OCI-LY7 (cell line): ENCODE data around the gene RNU6-9. TPM values are rescaled to one million over a fixed set of nuclear protein-coding genes. Genes with fewer than 3 reads are reported as not detected.
"Not testable (repeated sequence)": the region's sequence is repeated elsewhere in the genome, so short reads cannot be mapped to it uniquely, and the experiment has no call there.

ENCODE experiments used
- BruUV-seq: library from RNA; stranded (reverse); fragments of 400-500 nt; replicated peaks from 2 replicates; lab custom pipeline; 2021; lab: Mats Ljungman, UMichigan
- CTCF ChIA-PET: fragments of 300-600 bp; sonication (Branson Sonifier 250); formaldehyde crosslinking; loops from one replicate; lab custom pipeline; 2022; ENCODE audit warnings: antibody characterized with exemption; ENCODE audit not compliant: unreplicated experiment; lab: Charles Lee
- POLR2A ChIA-PET: fragments of 300-600 bp; sonication (Branson Sonifier 250); formaldehyde crosslinking; loops from one replicate; lab custom pipeline; 2022; ENCODE audit warnings: antibody characterized with exemption; lab: Charles Lee
- DNase-seq: peaks from one replicate; pipeline ENCODE4 v3.0.0-alpha.2; 2015; ENCODE audit warnings: low spot score
- H2AFZ ChIP-seq: fragments of 200-600 bp; sonication (generic), shearing (Covaris generic); 2 replicates; pipeline ENCODE4 v1.6.1; 2014; ENCODE audit warnings: mild to moderate bottlenecking, antibody characterized with exemption, low read length, moderate library complexity
- H3K27ac ChIP-seq: fragments of 200-600 bp; sonication (generic); 2 replicates; pipeline ENCODE4 v1.5.1; 2014; ENCODE audit warnings: mixed run types, low read depth, mild to moderate bottlenecking, moderate library complexity, low read length, inconsistent platforms; ENCODE audit not compliant: poor library complexity, severe bottlenecking
- H3K36me3 ChIP-seq: fragments of 200-600 bp; sonication (generic); 2 replicates; pipeline ENCODE4 v1.6.1; 2014; ENCODE audit warnings: mild to moderate bottlenecking, antibody characterized with exemption, low read length, moderate library complexity, mixed read lengths; ENCODE audit not compliant: insufficient read depth
- H3K4me1 ChIP-seq: fragments of 200-600 bp; sonication (generic); 2 replicates; pipeline ENCODE4 v1.5.1; 2014; ENCODE audit warnings: mild to moderate bottlenecking, low read length; ENCODE audit not compliant: insufficient read depth, poor library complexity, severe bottlenecking
- H3K4me2 ChIP-seq: fragments of 200-600 bp; sonication (generic); 2 replicates; pipeline ENCODE4 v1.6.1; 2014; ENCODE audit warnings: mild to moderate bottlenecking, low read length
- H3K4me3 ChIP-seq: fragments of 200-600 bp; sonication (generic); 2 replicates; pipeline ENCODE4 v1.5.1; 2014; ENCODE audit warnings: mild to moderate bottlenecking, low read depth, low read length; ENCODE audit not compliant: poor library complexity, severe bottlenecking
- H3K79me2 ChIP-seq: fragments of 200-600 bp; sonication (generic); 2 replicates; pipeline ENCODE4 v1.6.1; 2016; ENCODE audit warnings: low read depth, mild to moderate bottlenecking, low read length, moderate library complexity, mixed read lengths; ENCODE audit not compliant: insufficient read depth
- H3K9me2 ChIP-seq: fragments of 200-600 bp; sonication (generic); 2 replicates; pipeline ENCODE4 v1.6.1; 2016; ENCODE audit warnings: mild to moderate bottlenecking, low read length, mixed read lengths; ENCODE audit not compliant: insufficient read depth
- H3K9me3 ChIP-seq: fragments of 200-600 bp; sonication (generic); 2 replicates; pipeline ENCODE4 v1.6.1; 2014; ENCODE audit warnings: mild to moderate bottlenecking, mixed run types, low read length, mixed read lengths
- H4K20me1 ChIP-seq: fragments of 200-600 bp; sonication (generic); 2 replicates; pipeline ENCODE4 v1.6.1; 2014; ENCODE audit warnings: mild to moderate bottlenecking, antibody characterized with exemption, low read length, moderate library complexity, mixed read lengths; ENCODE audit not compliant: insufficient read depth
- CTCF ChIP-seq: fragments of 200-600 bp; sonication (generic); conservative IDR thresholded peaks from 2 replicates; pipeline ENCODE4 v1.5.1; 2014; ENCODE audit warnings: mild to moderate bottlenecking, antibody characterized with exemption, low read length, moderate library complexity, mixed read lengths
- EZH2phosphoT487 ChIP-seq: fragments of 200-600 bp; sonication (generic); IDR thresholded peaks from 2 replicates; pipeline ENCODE4 v1.6.1; 2018; ENCODE audit warnings: low read depth, borderline replicate concordance, mild to moderate bottlenecking, mixed run types, antibody characterized with exemption, low read length, moderate library complexity, mixed read lengths
- intact Hi-C: fragments of 100-400 bp; cut with micrococcal nuclease; formaldehyde crosslinking; loops from one replicate; pipeline ENCODE4 v1.10.0; 2022; ENCODE audit not compliant: unreplicated experiment
- total RNA-seq, 2 experiments: library from RNA; depleted of rRNA in 1 of 2; stranded (reverse); fragments of >200 nt in 1 of 2; shearing (Covaris generic) in 1 of 2; gene quantifications; 2 replicates each; pipeline ENCODE4 v1.2.3, GENCODE V29; 2014 to 2022

RNU6-9 gene
- total RNA-seq, 2 experiments from 2014 or later, result not detected

- intact Hi-C loops, BruUV-seq, H3K4me3 ChIP-seq, H4K20me1 ChIP-seq, H3K79me2 ChIP-seq, H3K4me2 ChIP-seq, H3K4me1 ChIP-seq, H3K27ac ChIP-seq, H3K9me3 ChIP-seq, H2AFZ ChIP-seq, DNase-seq, H3K9me2 ChIP-seq: not testable (repeated sequence)
- CTCF ChIA-PET, result interaction anchor here (0.5 to 0.6 kb wide), 2 partner anchors 48 to 249 kb away, joined by 3 to 6 read pairs; no protein-coding TSS in a partner anchor
- POLR2A ChIA-PET, result interaction anchor here (1.2 kb wide), 1 partner anchor 15 kb away, joined by 3 read pairs; the partner anchor contains the start of gene RNU6-9
- peaks cover 41% of the 10 kb centered on the region for H3K36me3 ChIP-seq
These were observed 14.3 kb upstream of the RNU6-9 start for GRCh38 chr19:878751-879561.

DNA sequence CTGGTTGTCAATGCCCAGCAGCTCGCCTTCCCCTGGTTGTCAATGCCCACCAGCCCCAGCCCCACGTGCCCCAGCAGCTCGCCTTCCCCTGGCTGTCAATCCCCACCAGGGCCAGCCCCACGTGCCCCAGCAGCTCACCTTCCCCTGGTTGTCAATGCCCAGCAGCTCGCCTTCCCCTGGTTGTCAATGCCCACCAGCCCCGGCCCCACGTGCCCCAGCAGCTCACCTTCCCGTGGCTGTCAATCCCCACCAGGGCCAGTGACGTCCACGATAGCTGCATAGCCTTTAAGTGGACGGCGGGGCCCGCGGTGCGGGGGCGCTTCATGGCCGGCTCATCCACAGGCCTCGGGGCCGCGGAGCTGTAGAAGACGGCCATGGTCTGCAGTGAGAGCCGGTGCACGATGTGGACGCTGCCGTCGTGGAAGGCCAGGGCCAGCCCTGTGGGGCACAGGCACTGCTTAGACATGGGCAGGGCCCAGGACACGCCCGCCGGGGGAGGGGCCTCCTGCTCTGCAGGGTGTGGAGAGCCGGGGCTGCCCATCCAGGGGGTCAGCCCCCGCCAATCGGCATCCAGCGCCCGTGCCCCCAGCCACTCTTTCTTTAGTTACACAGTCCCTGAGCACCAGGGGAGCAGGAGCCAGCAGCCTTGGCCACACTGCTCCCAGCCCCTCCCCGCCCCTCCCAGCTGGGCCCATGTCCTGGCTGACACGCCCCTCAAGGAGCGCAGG lies 13.4 kb upstream of the RNU6-9 start:
- no peak overlapping the region for H3K4me3 ChIP-seq
- DNase-seq, result no peak
- no TSS peak for BruUV-seq
- H2AFZ ChIP-seq, result no peak overlapping the region
- ChIA-PET POLR2A (interaction anchor here (1.2 kb wide), 1 partner anchor 14 kb away, joined by 3 read pairs; the partner anchor contains the start of gene RNU6-9), CTCF (interaction anchor here (0.6 kb wide), 1 partner anchor 250 kb away, joined by 3 read pairs; no protein-coding TSS in a partner anchor)
- H3K27ac ChIP-seq, result no peak overlapping the region
- H3K9me2 ChIP-seq, result no peaks in the 10 kb centered on the region
- no peak overlapping the region for H3K4me2 ChIP-seq
- H3K36me3 ChIP-seq, result peaks cover 36% of the 10 kb centered on the region
- H3K79me2 ChIP-seq, result no peaks in the 10 kb centered on the region
- TF ChIP-seq EZH2phosphoT487, result no peak
- TF ChIP-seq CTCF, result no peak
- no peaks in the 10 kb centered on the region for H3K9me3 ChIP-seq
- intact Hi-C loops, result no loop called here
- H3K4me1 ChIP-seq, result no peaks in the 10 kb centered on the region
- H4K20me1 ChIP-seq, result no peaks in the 10 kb centered on the region

DNA sequence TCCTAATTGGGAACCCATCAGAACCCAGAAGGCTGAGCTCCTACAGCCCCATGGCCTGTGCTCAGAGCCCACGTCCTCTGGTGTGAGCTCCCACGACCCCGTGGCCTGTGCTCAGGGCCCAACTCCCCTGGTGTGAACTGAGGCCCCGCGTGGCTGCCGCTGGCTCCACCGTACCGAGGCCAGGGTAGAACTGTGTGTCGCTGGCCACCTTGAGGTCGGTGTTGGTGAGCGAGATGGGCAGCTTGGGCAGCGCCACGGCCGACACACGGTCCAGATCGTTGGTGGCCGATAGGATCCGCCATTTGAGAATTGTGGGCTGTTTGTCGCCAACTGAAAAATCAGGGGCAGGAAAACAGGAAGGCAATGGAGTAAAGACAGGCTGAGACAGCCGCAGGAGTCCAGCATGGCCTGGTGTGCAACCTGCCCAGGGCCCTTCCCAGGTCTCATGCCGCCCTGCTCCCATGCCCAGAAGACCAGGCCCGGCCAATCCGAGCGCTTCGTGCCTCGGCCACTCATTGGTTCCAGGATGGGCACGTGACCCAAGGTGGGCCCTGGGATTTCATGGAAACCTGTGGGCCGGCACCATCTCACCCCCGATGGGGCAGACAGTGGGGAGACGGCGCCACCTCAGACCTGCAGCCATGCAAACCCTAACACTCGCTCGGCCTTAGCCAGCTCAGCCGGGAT lies 11.8 kb upstream of the RNU6-9 start:
- intact Hi-C loops, result no loop called here
- Histone ChIP-seq H4K20me1 (no peaks in the 10 kb centered on the region), H3K4me1 (no peaks in the 10 kb centered on the region), H3K4me3 (no peak overlapping the region), H3K79me2 (no peaks in the 10 kb centered on the region), H2AFZ (no peak overlapping the region), H3K27ac (no peak overlapping the region), H3K9me2 (no peaks in the 10 kb centered on the region), H3K9me3 (no peaks in the 10 kb centered on the region), H3K4me2 (no peak overlapping the region), H3K36me3 (peaks cover 33% of the 10 kb centered on the region)
- no TSS peak for BruUV-seq
- no peak for DNase-seq
- CTCF ChIA-PET, result no interaction called here
- POLR2A ChIA-PET, result interaction anchor here (0.7 kb wide), 1 partner anchor 119 kb away, joined by 3 read pairs; no protein-coding TSS in a partner anchor
- TF ChIP-seq CTCF (no peak), EZH2phosphoT487 (no peak)
